Mucosa of stomach (tissue), 1 donor: Measurements from ENCODE around the gene NOL9.

Experiments used
- H3K27me3 ChIP-seq: one replicate; pipeline ENCODE4 v1.7.0; 2013; ENCODE audit warnings: mild to moderate bottlenecking, low read length; ENCODE audit not compliant: control insufficient read depth, insufficient read depth
- H3K36me3 ChIP-seq: one replicate; pipeline ENCODE4 v1.7.0; 2013; ENCODE audit warnings: low read length; ENCODE audit not compliant: control insufficient read depth, insufficient read depth
- H3K4me1 ChIP-seq: one replicate; pipeline ENCODE4 v1.7.0; 2013; ENCODE audit warnings: mild to moderate bottlenecking, low read length; ENCODE audit not compliant: control insufficient read depth, insufficient read depth
- H3K4me3 ChIP-seq: one replicate; pipeline ENCODE4 v1.7.0; 2013; ENCODE audit warnings: low read length
- H3K9ac ChIP-seq: one replicate; pipeline ENCODE4 v1.7.0; 2013; ENCODE audit warnings: mild to moderate bottlenecking, low read length, moderate library complexity
- H3K9me3 ChIP-seq: one replicate; pipeline ENCODE4 v1.7.0; 2013; ENCODE audit warnings: mild to moderate bottlenecking, low read length, moderate library complexity; ENCODE audit not compliant: control insufficient read depth
- donor health status: Pancreatic carcinoma.

The NOL9 gene

GRCh38 chr1:6596886-6597776 is 42.8 kb upstream of the NOL9 start:
- H3K9ac ChIP-seq = no peak overlapping the region
- H3K4me1 ChIP-seq = peaks cover 20% of the 10 kb centered on the region
- H3K36me3 ChIP-seq = no peaks in the 10 kb centered on the region
- no peaks in the 10 kb centered on the region for H3K9me3 ChIP-seq
- no peak overlapping the region for H3K4me3 ChIP-seq
- H3K27me3 ChIP-seq = no peaks in the 10 kb centered on the region

GRCh38 chr1:6596351-6596750 is 42.0 kb upstream of the NOL9 start:
- Histone ChIP-seq H3K36me3 (no peaks in the 10 kb centered on the region), H3K9me3 (no peaks in the 10 kb centered on the region), H3K27me3 (no peaks in the 10 kb centered on the region), H3K4me3 (no peak overlapping the region), H3K4me1 (peaks cover 20% of the 10 kb centered on the region), H3K9ac (no peak overlapping the region)

GRCh38 chr1:6594977-6595740 is 40.8 kb upstream of the NOL9 start:
- no peaks in the 10 kb centered on the region for H3K36me3 ChIP-seq
- H3K9ac ChIP-seq = no peak overlapping the region
- H3K4me1 ChIP-seq = peaks cover 12% of the 10 kb centered on the region
- no peak overlapping the region for H3K4me3 ChIP-seq
- H3K27me3 ChIP-seq = no peaks in the 10 kb centered on the region
- H3K9me3 ChIP-seq = no peaks in the 10 kb centered on the region

GRCh38 chr1:6593810-6594209 is 39.5 kb upstream of the NOL9 start:
- H3K27me3 ChIP-seq = no peaks in the 10 kb centered on the region
- peaks cover 7% of the 10 kb centered on the region for H3K36me3 ChIP-seq
- peaks cover 2% of the 10 kb centered on the region for H3K4me1 ChIP-seq
- H3K4me3 ChIP-seq = no peak overlapping the region
- H3K9ac ChIP-seq = no peak overlapping the region
- H3K9me3 ChIP-seq = no peaks in the 10 kb centered on the region

GRCh38 chr1:6592865-6593593 is 38.7 kb upstream of the NOL9 start:
- no peaks in the 10 kb centered on the region for H3K9me3 ChIP-seq
- no peak overlapping the region for H3K9ac ChIP-seq
- H3K27me3 ChIP-seq = no peaks in the 10 kb centered on the region
- peaks cover 7% of the 10 kb centered on the region for H3K36me3 ChIP-seq
- no peak overlapping the region for H3K4me3 ChIP-seq
- H3K4me1 ChIP-seq = peaks cover 5% of the 10 kb centered on the region

- Histone ChIP-seq H3K4me1 (peaks cover 11% of the 10 kb centered on the region), H3K9me3 (no peaks in the 10 kb centered on the region), H3K4me3 (no peak overlapping the region), H3K27me3 (no peaks in the 10 kb centered on the region), H3K9ac (no peak overlapping the region), H3K36me3 (peaks cover 7% of the 10 kb centered on the region)
These were observed 38.1 kb upstream of the NOL9 start for GRCh38 chr1:6592441-6592840.

GRCh38 chr1:6591644-6592043 is 37.3 kb upstream of the NOL9 start:
- H3K9me3 ChIP-seq = no peaks in the 10 kb centered on the region
- no peak overlapping the region for H3K4me3 ChIP-seq
- H3K27me3 ChIP-seq = no peaks in the 10 kb centered on the region
- peaks cover 7% of the 10 kb centered on the region for H3K36me3 ChIP-seq
- H3K4me1 ChIP-seq = peaks cover 17% of the 10 kb centered on the region
- H3K9ac ChIP-seq = no peak overlapping the region

- Histone ChIP-seq H3K36me3 (peaks cover 7% of the 10 kb centered on the region), H3K9me3 (no peaks in the 10 kb centered on the region), H3K9ac (no peak overlapping the region), H3K4me3 (no peak overlapping the region), H3K27me3 (no peaks in the 10 kb centered on the region), H3K4me1 (peaks cover 17% of the 10 kb centered on the region)
These were observed 36.9 kb upstream of the NOL9 start for GRCh38 chr1:6591222-6591621.

- Histone ChIP-seq H3K36me3 (peaks cover 7% of the 10 kb centered on the region), H3K9ac (no peak overlapping the region), H3K4me3 (no peak overlapping the region), H3K4me1 (peaks cover 17% of the 10 kb centered on the region), H3K9me3 (no peaks in the 10 kb centered on the region), H3K27me3 (no peaks in the 10 kb centered on the region)
These were observed 35.7 kb upstream of the NOL9 start for GRCh38 chr1:6590046-6590445.

- peaks cover 17% of the 10 kb centered on the region for H3K4me1 ChIP-seq
- no peak overlapping the region for H3K4me3 ChIP-seq
- no peaks in the 10 kb centered on the region for H3K27me3 ChIP-seq
- no peaks in the 10 kb centered on the region for H3K9me3 ChIP-seq
- no peak overlapping the region for H3K9ac ChIP-seq
- peaks cover 11% of the 10 kb centered on the region for H3K36me3 ChIP-seq
These were observed 34.7 kb upstream of the NOL9 start for GRCh38 chr1:6588893-6589520.

- Histone ChIP-seq H3K9ac (no peak overlapping the region), H3K4me3 (no peak overlapping the region), H3K9me3 (no peaks in the 10 kb centered on the region), H3K36me3 (peaks cover 11% of the 10 kb centered on the region), H3K27me3 (no peaks in the 10 kb centered on the region), H3K4me1 (peaks cover 17% of the 10 kb centered on the region)
These were observed 34.0 kb upstream of the NOL9 start for GRCh38 chr1:6588128-6588892.
